Measurements from ENCODE around the gene PROZ. TPM values are rescaled to one million over a fixed set of nuclear protein-coding genes. Genes with fewer than 3 reads are reported as not detected.

PROZ gene
- polyA plus RNA-seq (not detected in 3 replicates), polyA minus RNA-seq (not detected in 3 replicates)
- polyA plus RNA-seq (2011; ENCODE audit: low read depth), result not detected
- not detected in 2 replicates for polyA plus RNA-seq (2011; cell fraction: cytosol; rRNA removed)
- polyA plus RNA-seq (2011; cell fraction: nucleus; rRNA removed), result not detected in 2 replicates
- 0.14 and 0.28 TPM in 2 replicates for polyA plus RNA-seq (2012; ENCODE audit: low replicate concordance)
- not detected for polyA minus RNA-seq (2011; cell fraction: cytosol; rRNA and poly(A)+ RNA removed)
- not detected in 2 replicates for polyA minus RNA-seq (2011; cell fraction: nucleus; rRNA and poly(A)+ RNA removed)

DNA sequence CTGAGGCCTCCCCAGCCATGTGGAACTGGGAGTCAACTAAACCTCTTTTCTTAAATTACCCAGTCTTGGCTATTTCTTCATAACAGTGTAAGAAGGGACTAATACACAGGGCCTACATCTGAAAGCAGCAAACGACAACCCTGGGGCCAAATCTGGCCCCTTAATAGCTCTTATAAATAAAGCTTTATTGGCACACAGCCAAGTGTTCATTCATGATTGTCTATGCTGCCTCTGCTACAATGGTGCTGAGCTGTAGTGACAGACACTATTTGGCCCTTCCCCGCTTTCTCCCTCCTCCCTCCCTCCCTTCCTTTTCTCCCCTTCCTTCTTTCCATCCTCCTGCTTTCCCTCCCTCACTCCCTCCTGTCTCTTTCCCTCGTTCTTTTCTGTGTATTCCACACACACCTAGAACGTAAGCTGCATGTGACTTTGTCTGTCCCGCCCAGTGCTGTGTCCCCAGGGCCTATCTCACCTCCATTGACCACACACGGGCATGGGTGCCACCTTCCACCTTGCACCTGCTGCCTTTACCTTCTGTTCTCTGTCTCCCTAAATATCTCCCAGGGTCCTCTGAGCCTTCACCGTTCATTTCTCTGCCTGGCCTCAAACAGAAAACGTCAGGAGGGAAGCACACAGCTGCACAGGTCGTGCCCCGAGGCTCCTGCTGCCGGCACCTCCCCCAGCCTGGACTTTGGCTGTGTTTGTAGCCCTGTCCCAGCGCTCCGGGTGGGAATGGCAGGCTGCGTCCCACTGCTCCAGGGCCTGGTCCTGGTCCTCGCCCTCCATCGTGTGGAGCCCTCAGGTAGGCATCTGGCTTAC, at the start of gene PROZ:
TSS of gene PROZ (plus strand) at position 720 of the 819 bp plus-strand sequence. CDS start at position 733, 13 bp downstream.
- peaks cover 24% of the 10 kb centered on the region for H3K27me3 ChIP-seq (ENCODE audit: control insufficient read depth, extremely low read depth, insufficient read depth, low read length)
- H3K9ac ChIP-seq (ENCODE audit: control insufficient read depth, extremely low read depth, insufficient read depth, low read length), result no peak within 1 kb of the TSS
- TF ChIP-seq EZH2 (IDR thresholded peaks at IDR 0.05; ENCODE audit: low read length) (no peak), CTCF (optimal IDR thresholded peaks at IDR 0.05 in 1 of 3, IDR thresholded peaks at IDR 0.05 in 1 of 3, conservative IDR thresholded peaks at IDR 0.05 in 1 of 3; ENCODE audit: extremely low read depth in 1 of 3, insufficient read depth in 2 of 3, low read length in 3 of 3) (no peak)
- no peaks in the 10 kb centered on the region for H3K36me3 ChIP-seq (ENCODE audit: control insufficient read depth in 2 of 2, extremely low read depth in 1 of 2, insufficient read depth in 2 of 2, low read length in 2 of 2)
- DNase-seq (ENCODE audit: low read depth, low spot score), result no peak
- no peaks in the 10 kb centered on the region for H3K79me2 ChIP-seq (ENCODE audit: control insufficient read depth, insufficient read depth, low read length)
- H4K20me1 ChIP-seq (ENCODE audit: control insufficient read depth, extremely low read depth, insufficient read depth, low read length), result no peaks in the 10 kb centered on the region
- dilution Hi-C loops (cut with MboI; ENCODE audit: extremely low pct_ligation_motif_present, low sequenced_read_pairs), result no loop called here
- no peak within 1 kb of the TSS for H3K27ac ChIP-seq (ENCODE audit: control insufficient read depth, insufficient read depth, low read length)
- FAIRE-seq, result no peak
- no peaks in the 10 kb centered on the region for H3K9me3 ChIP-seq (ENCODE audit: control insufficient read depth, low read depth, low read length)
- no peak within 1 kb of the TSS for H3K4me2 ChIP-seq (ENCODE audit: control insufficient read depth, extremely low read depth, insufficient read depth, low read depth, low read length)
- H3K4me1 ChIP-seq (ENCODE audit: control insufficient read depth, extremely low read depth, insufficient read depth, low read length), result peaks cover 5% of the 10 kb centered on the region
- H2AFZ ChIP-seq (ENCODE audit: control insufficient read depth, low read length), result no peak within 1 kb of the TSS
- H3K4me3 ChIP-seq (ENCODE audit: control insufficient read depth in 2 of 3, extremely low read depth in 1 of 3, insufficient read depth in 2 of 3, low read depth in 1 of 3, low read length in 3 of 3), result no peak within 1 kb of the TSS
- H3K9me1 ChIP-seq (ENCODE audit: control insufficient read depth, extremely low read depth, insufficient read depth, low read length), result no peaks in the 10 kb centered on the region

DNA sequence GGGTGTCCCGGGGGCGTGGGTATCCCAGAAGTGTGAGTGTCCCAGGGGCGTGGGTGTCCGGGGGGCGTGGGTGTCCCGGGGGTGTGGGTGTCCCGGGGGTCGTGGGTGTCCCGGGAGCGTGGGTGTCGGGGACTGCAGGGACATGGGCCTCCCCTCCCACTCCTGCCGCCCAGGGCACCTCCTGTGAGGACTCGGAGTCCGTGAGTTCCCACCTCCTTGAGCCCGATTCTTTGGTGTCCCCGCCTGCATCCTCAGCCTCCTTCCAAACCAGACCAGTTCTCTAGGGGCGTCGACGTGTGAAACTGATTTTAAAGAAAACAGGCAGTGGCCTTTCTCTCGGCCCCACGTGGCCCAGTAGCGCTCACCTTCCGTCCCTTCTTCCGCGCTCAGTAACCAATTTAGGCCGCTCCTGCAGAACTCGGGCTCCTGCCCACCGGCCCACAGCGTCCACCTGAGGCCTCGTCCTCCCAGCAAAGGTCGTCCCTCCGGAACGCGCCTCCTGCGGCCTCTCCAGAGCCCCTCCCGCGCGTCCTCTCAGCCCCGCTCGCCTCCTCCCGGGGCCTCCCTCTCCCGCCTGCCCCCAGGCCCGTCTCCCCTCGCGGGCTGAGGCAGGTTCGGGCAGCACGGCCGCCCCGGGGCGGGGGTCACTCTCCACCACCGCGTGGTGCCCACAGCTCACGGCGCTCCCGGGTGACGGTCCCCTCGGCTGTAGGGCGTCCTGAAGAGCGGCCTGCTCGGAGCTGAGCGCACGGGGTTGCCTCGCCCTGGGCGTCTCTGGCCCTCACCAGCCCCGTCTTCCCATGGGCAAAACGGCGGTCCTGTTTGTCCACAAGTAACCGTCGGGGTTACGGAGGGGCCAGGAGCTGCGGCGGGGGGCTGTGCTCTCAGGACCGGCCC, 49.0 kb upstream of the PROZ start:
- dilution Hi-C loops (cut with MboI; ENCODE audit: extremely low pct_ligation_motif_present, low sequenced_read_pairs), result no loop called here
- Histone ChIP-seq H3K4me3 (ENCODE audit: control insufficient read depth in 2 of 3, extremely low read depth in 1 of 3, insufficient read depth in 2 of 3, low read depth in 1 of 3, low read length in 3 of 3) (no peak overlapping the region), H3K79me2 (ENCODE audit: control insufficient read depth, insufficient read depth, low read length) (no peaks in the 10 kb centered on the region), H3K4me2 (ENCODE audit: control insufficient read depth, extremely low read depth, insufficient read depth, low read depth, low read length) (no peak overlapping the region), H3K36me3 (ENCODE audit: control insufficient read depth in 2 of 2, extremely low read depth in 1 of 2, insufficient read depth in 2 of 2, low read length in 2 of 2) (no peaks in the 10 kb centered on the region), H3K9me3 (ENCODE audit: control insufficient read depth, low read depth, low read length) (no peaks in the 10 kb centered on the region), H3K27me3 (ENCODE audit: control insufficient read depth, extremely low read depth, insufficient read depth, low read length) (peaks cover 37% of the 10 kb centered on the region), H2AFZ (ENCODE audit: control insufficient read depth, low read length) (no peak overlapping the region), H3K27ac (ENCODE audit: control insufficient read depth, insufficient read depth, low read length) (no peak overlapping the region), H3K9me1 (ENCODE audit: control insufficient read depth, extremely low read depth, insufficient read depth, low read length) (no peaks in the 10 kb centered on the region), H3K9ac (ENCODE audit: control insufficient read depth, extremely low read depth, insufficient read depth, low read length) (no peak overlapping the region), H4K20me1 (ENCODE audit: control insufficient read depth, extremely low read depth, insufficient read depth, low read length) (no peaks in the 10 kb centered on the region), H3K4me1 (ENCODE audit: control insufficient read depth, extremely low read depth, insufficient read depth, low read length) (no peaks in the 10 kb centered on the region)
- DNase-seq (ENCODE audit: low read depth, low spot score) (no peak), FAIRE-seq (no peak)
- TF ChIP-seq CTCF (optimal IDR thresholded peaks at IDR 0.05 in 1 of 3, IDR thresholded peaks at IDR 0.05 in 1 of 3, conservative IDR thresholded peaks at IDR 0.05 in 1 of 3; ENCODE audit: extremely low read depth in 1 of 3, insufficient read depth in 2 of 3, low read length in 3 of 3) (no peak), EZH2 (IDR thresholded peaks at IDR 0.05; ENCODE audit: low read length) (no peak)
